HFFc6 (cell line): ENCODE measurements around the gene F7. TPM values are rescaled to one million over a fixed set of nuclear protein-coding genes. Genes with fewer than 3 reads are reported as not detected.

Experiments
- DNase-seq: peaks from one replicate; pipeline ENCODE4 v3.0.0-alpha.2; 2018
- H3K27ac Mint-ChIP-seq: 2 replicates; pipeline ENCODE4 v1.8.0; 2020; ENCODE audit warnings: mild to moderate bottlenecking, mixed read lengths
- H3K27me3 Mint-ChIP-seq: 2 replicates; pipeline ENCODE4 v1.8.0; 2021; ENCODE audit warnings: mild to moderate bottlenecking, moderate library complexity, mixed read lengths; ENCODE audit not compliant: insufficient read depth
- H3K36me3 Mint-ChIP-seq: 2 replicates; pipeline ENCODE4 v1.8.0; 2021; ENCODE audit warnings: low read depth, mixed read lengths
- H3K4me1 Mint-ChIP-seq: 2 replicates; pipeline ENCODE4 v1.8.0; 2020; ENCODE audit warnings: low read depth, mixed read lengths
- H3K4me3 Mint-ChIP-seq: 2 replicates; pipeline ENCODE4 v1.8.0; 2020; ENCODE audit warnings: mild to moderate bottlenecking, moderate library complexity, mixed read lengths
- H3K9me3 Mint-ChIP-seq: 2 replicates; pipeline ENCODE4 v1.8.0; 2020; ENCODE audit warnings: mild to moderate bottlenecking, mixed read lengths
- CTCF ChIP-seq: fragments of 200-600 bp; sonication (generic); IDR thresholded peaks from 2 replicates; pipeline ENCODE4 v1.5.0; 2021; ENCODE audit warnings: antibody characterized with exemption, mild to moderate bottlenecking
- total RNA-seq, 6 experiments: library from RNA; stranded (reverse); fragmentation: NEBNext Ultra II Directional; extraction: Animal tissue kit (Norgen Biotek cat#: 25700); gene quantifications; 2 replicates in 1 of 6; 3 replicates in 5 of 6; pipeline ENCODE4 v1.2.3, GENCODE V29; 2021

Gene F7
- total RNA-seq, 6 experiments from 2014 or later, result not detected

- Mint-ChIP-seq H3K27me3 (peaks cover 9% of the 10 kb centered on the region), H3K36me3 (peaks cover 31% of the 10 kb centered on the region), H3K4me3 (no peak overlapping the region), H3K4me1 (peaks cover 17% of the 10 kb centered on the region), H3K9me3 (no peaks in the 10 kb centered on the region), H3K27ac (no peak overlapping the region)
- no peak for DNase-seq
- no peak for TF ChIP-seq CTCF
These were observed 57.4 kb downstream of the F7 start for GRCh38 chr13:113162783-113163685.

GRCh38 chr13:113164492-113164891 lies 58.9 kb downstream of the F7 start:
- Mint-ChIP-seq H3K4me1 (peaks cover 17% of the 10 kb centered on the region), H3K4me3 (no peak overlapping the region), H3K36me3 (peaks cover 46% of the 10 kb centered on the region), H3K27me3 (peaks cover 8% of the 10 kb centered on the region), H3K27ac (no peak overlapping the region), H3K9me3 (no peaks in the 10 kb centered on the region)
- TF ChIP-seq CTCF, result no peak
- DNase-seq, result no peak

- Mint-ChIP-seq H3K4me3 (no peak overlapping the region), H3K9me3 (no peaks in the 10 kb centered on the region), H3K36me3 (peaks cover 57% of the 10 kb centered on the region), H3K4me1 (peaks cover 17% of the 10 kb centered on the region), H3K27me3 (peaks cover 8% of the 10 kb centered on the region), H3K27ac (no peak overlapping the region)
- TF ChIP-seq CTCF, result no peak
- no peak for DNase-seq
These were observed 60.7 kb downstream of the F7 start for GRCh38 chr13:113166266-113166665.

GRCh38 chr13:113166681-113167080 lies 61.1 kb downstream of the F7 start:
- Mint-ChIP-seq H3K36me3 (peaks cover 61% of the 10 kb centered on the region), H3K27ac (no peak overlapping the region), H3K27me3 (peaks cover 8% of the 10 kb centered on the region), H3K9me3 (no peaks in the 10 kb centered on the region), H3K4me3 (no peak overlapping the region), H3K4me1 (peaks cover 17% of the 10 kb centered on the region)
- no peak for TF ChIP-seq CTCF
- no peak for DNase-seq

GRCh38 chr13:113167155-113167554 lies 61.6 kb downstream of the F7 start:
- no peak overlapping the region for H3K4me3 Mint-ChIP-seq
- peaks cover 63% of the 10 kb centered on the region for H3K36me3 Mint-ChIP-seq
- no peaks in the 10 kb centered on the region for H3K9me3 Mint-ChIP-seq
- TF ChIP-seq CTCF, result no peak
- peaks cover 8% of the 10 kb centered on the region for H3K27me3 Mint-ChIP-seq
- no peak overlapping the region for H3K27ac Mint-ChIP-seq
- DNase-seq, result no peak
- H3K4me1 Mint-ChIP-seq, result peaks cover 17% of the 10 kb centered on the region
